A673 (cell line): ENCODE data around the gene BICD1.

ENCODE experiments used
- CTCF ChIP-seq: fragments of 300-800, 200-600 bp; sonication (generic); conservative IDR thresholded peaks from 2 replicates; pipeline ENCODE4 v1.5.1; 2017; ENCODE audit warnings: low read depth, mild to moderate bottlenecking, antibody characterized with exemption, low read length, moderate library complexity, mixed read lengths
- EZH2 ChIP-seq: fragments of 200-600 bp; sonication (generic); IDR thresholded peaks from 2 replicates; pipeline ENCODE4 v1.6.1; 2017; ENCODE audit warnings: borderline replicate concordance, low read depth, mild to moderate bottlenecking, mixed read lengths, antibody characterized with exemption, low read length; ENCODE audit not compliant: poor library complexity, severe bottlenecking

- no peak for TF ChIP-seq CTCF
- TF ChIP-seq EZH2, result no peak
These were observed 8.9 kb downstream of the BICD1 start for GRCh38 chr12:32115404-32116104.
